Activated naive CD8-positive, alpha-beta T cell treated with anti-CD3 and anti-CD28 coated beads for 36 hours (primary cell): ENCODE data around the gene HOXA5. TPM values are rescaled to one million over a fixed set of nuclear protein-coding genes. Genes with fewer than 3 reads are reported as not detected.

Experiments
- DNase-seq: peaks from one replicate; pipeline ENCODE4 v3.0.0; 2021
- H3K27ac Mint-ChIP-seq: one replicate; pipeline ENCODE4 v1.8.0; 2022; ENCODE audit warnings: mild to moderate bottlenecking, moderate library complexity, mixed read lengths
- H3K27me3 Mint-ChIP-seq: one replicate; pipeline ENCODE4 v1.8.0; 2022; ENCODE audit warnings: mild to moderate bottlenecking, mixed read lengths
- H3K36me3 Mint-ChIP-seq: one replicate; pipeline ENCODE4 v1.8.0; 2021; ENCODE audit warnings: mild to moderate bottlenecking, mixed read lengths
- H3K4me1 Mint-ChIP-seq: one replicate; pipeline ENCODE4 v1.8.0; 2021; ENCODE audit warnings: mixed read lengths
- H3K4me3 Mint-ChIP-seq: one replicate; pipeline ENCODE4 v1.8.0; 2022; ENCODE audit warnings: mild to moderate bottlenecking, moderate library complexity, mixed read lengths
- H3K9me3 Mint-ChIP-seq: one replicate; pipeline ENCODE4 v1.8.0; 2022; ENCODE audit warnings: mixed read lengths
- total RNA-seq, 2 experiments: library from RNA; stranded (reverse); gene quantifications; one replicate each; pipeline ENCODE4 v1.2.3, GENCODE V29; 2021

The HOXA5 gene
- total RNA-seq, 2 experiments from 2014 or later: not detected

- H3K27me3 Mint-ChIP-seq: peaks cover 3% of the 10 kb centered on the region
Observed at GRCh38 chr7:27118580-27118979, 24.9 kb downstream of the HOXA5 start.

GRCh38 chr7:27117887-27118491 lies 25.5 kb downstream of the HOXA5 start:
- H3K9me3 Mint-ChIP-seq: no peaks in the 10 kb centered on the region
- no peaks in the 10 kb centered on the region for H3K36me3 Mint-ChIP-seq
- no peaks in the 10 kb centered on the region for H3K4me1 Mint-ChIP-seq
- H3K27ac Mint-ChIP-seq: no peak overlapping the region
- H3K4me3 Mint-ChIP-seq: no peak overlapping the region
- peaks cover 3% of the 10 kb centered on the region for H3K27me3 Mint-ChIP-seq
- DNase-seq: no peak

More at GRCh38 chr7:27118580-27118979, 24.9 kb downstream of the HOXA5 start:
- Mint-ChIP-seq H3K27ac (no peak overlapping the region), H3K4me3 (no peak overlapping the region), H3K36me3 (no peaks in the 10 kb centered on the region), H3K9me3 (no peaks in the 10 kb centered on the region), H3K4me1 (no peaks in the 10 kb centered on the region)
- DNase-seq: no peak

- peaks cover 3% of the 10 kb centered on the region for H3K27me3 Mint-ChIP-seq
- H3K27ac Mint-ChIP-seq: no peak overlapping the region
- no peak overlapping the region for H3K4me3 Mint-ChIP-seq
- H3K4me1 Mint-ChIP-seq: no peaks in the 10 kb centered on the region
- H3K36me3 Mint-ChIP-seq: no peaks in the 10 kb centered on the region
- no peaks in the 10 kb centered on the region for H3K9me3 Mint-ChIP-seq
- no peak for DNase-seq
Observed at GRCh38 chr7:27116962-27117886, 26.3 kb downstream of the HOXA5 start.

GRCh38 chr7:27116031-27116961 lies 27.2 kb downstream of the HOXA5 start:
- H3K36me3 Mint-ChIP-seq: no peaks in the 10 kb centered on the region
- no peak overlapping the region for H3K27ac Mint-ChIP-seq
- no peak for DNase-seq
- no peaks in the 10 kb centered on the region for H3K9me3 Mint-ChIP-seq
- H3K27me3 Mint-ChIP-seq: peaks cover 6% of the 10 kb centered on the region
- no peak overlapping the region for H3K4me3 Mint-ChIP-seq
- no peaks in the 10 kb centered on the region for H3K4me1 Mint-ChIP-seq

GRCh38 chr7:27115221-27116026 lies 28.1 kb downstream of the HOXA5 start:
- Mint-ChIP-seq H3K36me3 (no peaks in the 10 kb centered on the region), H3K9me3 (no peaks in the 10 kb centered on the region), H3K4me1 (no peaks in the 10 kb centered on the region), H3K27me3 (peaks cover 6% of the 10 kb centered on the region), H3K27ac (no peak overlapping the region), H3K4me3 (no peak overlapping the region)
- DNase-seq: no peak

- Mint-ChIP-seq H3K36me3 (no peaks in the 10 kb centered on the region), H3K27me3 (peaks cover 6% of the 10 kb centered on the region), H3K27ac (no peak overlapping the region), H3K9me3 (no peaks in the 10 kb centered on the region), H3K4me3 (no peak overlapping the region), H3K4me1 (no peaks in the 10 kb centered on the region)
- no peak for DNase-seq
Observed at GRCh38 chr7:27114881-27115220, 28.6 kb downstream of the HOXA5 start.

GRCh38 chr7:27113991-27114769 lies 29.3 kb downstream of the HOXA5 start:
- no peak for DNase-seq
- no peaks in the 10 kb centered on the region for H3K4me1 Mint-ChIP-seq
- H3K36me3 Mint-ChIP-seq: no peaks in the 10 kb centered on the region
- H3K27ac Mint-ChIP-seq: no peak overlapping the region
- no peak overlapping the region for H3K4me3 Mint-ChIP-seq
- H3K9me3 Mint-ChIP-seq: no peaks in the 10 kb centered on the region
- H3K27me3 Mint-ChIP-seq: peaks cover 6% of the 10 kb centered on the region

GRCh38 chr7:27112955-27113949 lies 30.2 kb downstream of the HOXA5 start:
- no peaks in the 10 kb centered on the region for H3K9me3 Mint-ChIP-seq
- no peak overlapping the region for H3K4me3 Mint-ChIP-seq
- no peak overlapping the region for H3K27ac Mint-ChIP-seq
- H3K4me1 Mint-ChIP-seq: no peaks in the 10 kb centered on the region
- peaks cover 6% of the 10 kb centered on the region for H3K27me3 Mint-ChIP-seq
- no peak for DNase-seq
- no peaks in the 10 kb centered on the region for H3K36me3 Mint-ChIP-seq

GRCh38 chr7:27112361-27112760 lies 31.1 kb downstream of the HOXA5 start:
- Mint-ChIP-seq H3K4me3 (no peak overlapping the region), H3K9me3 (no peaks in the 10 kb centered on the region), H3K4me1 (no peaks in the 10 kb centered on the region)

GRCh38 chr7:27111751-27112277 lies 31.7 kb downstream of the HOXA5 start:
- no peak for DNase-seq
- Mint-ChIP-seq H3K9me3 (no peaks in the 10 kb centered on the region), H3K4me1 (no peaks in the 10 kb centered on the region), H3K4me3 (no peak overlapping the region), H3K36me3 (no peaks in the 10 kb centered on the region), H3K27me3 (peaks cover 2% of the 10 kb centered on the region), H3K27ac (no peak overlapping the region)

More at GRCh38 chr7:27112361-27112760, 31.1 kb downstream of the HOXA5 start:
- Mint-ChIP-seq H3K27ac (no peak overlapping the region), H3K27me3 (peaks cover 2% of the 10 kb centered on the region), H3K36me3 (no peaks in the 10 kb centered on the region)
- DNase-seq: no peak

- no peaks in the 10 kb centered on the region for H3K4me1 Mint-ChIP-seq
- no peak overlapping the region for H3K27ac Mint-ChIP-seq
- DNase-seq: no peak
- no peaks in the 10 kb centered on the region for H3K9me3 Mint-ChIP-seq
- no peak overlapping the region for H3K4me3 Mint-ChIP-seq
- H3K36me3 Mint-ChIP-seq: no peaks in the 10 kb centered on the region
- H3K27me3 Mint-ChIP-seq: peaks cover 3% of the 10 kb centered on the region
Observed at GRCh38 chr7:27111042-27111750, 32.3 kb downstream of the HOXA5 start.
